GM12878 (cell line): ENCODE results near the gene SPN. TPM values are rescaled to one million over a fixed set of nuclear protein-coding genes. Genes with fewer than 3 reads are reported as not detected.

Experiments used
- ATAC-seq: fragments of 200-7000 bp; cut with Tn5 transposase; 3 replicates; pipeline ENCODE4 v1.9.1; 2020; ENCODE audit warnings: mild to moderate bottlenecking, moderate library complexity
- BruUV-seq: library from RNA; stranded (reverse); fragments of 400-500 nt; replicated peaks from 2 replicates; lab custom pipeline; 2021; lab: Mats Ljungman, UMichigan
- CTCF ChIA-PET: fragments of 300-600 bp; sonication (Branson Sonifier 250); formaldehyde crosslinking; extraction: SDS; loops from one replicate; lab custom pipeline; 2021; ENCODE audit warnings: inconsistent platforms; lab: Yijun Ruan, JAX
- POLR2A ChIA-PET: fragments of 350-600 bp; formaldehyde crosslinking; extraction: SDS; loops from one replicate; lab custom pipeline; 2021; ENCODE audit warnings: inconsistent platforms; lab: Charles Lee
- RAD21 ChIA-PET: fragments of 300-600 bp; sonication (Branson Sonifier 250); formaldehyde crosslinking; loops from one replicate; lab custom pipeline; 2023; ENCODE audit warnings: antibody characterized with exemption; ENCODE audit not compliant: unreplicated experiment; lab: Charles Lee
- SMC1A ChIA-PET: fragments of 300-600 bp; sonication (Branson Sonifier 250); formaldehyde crosslinking; loops from one replicate; lab custom pipeline; 2023; ENCODE audit not compliant: unreplicated experiment, uncharacterized antibody; lab: Charles Lee
- DNase-seq: peaks from one replicate; pipeline ENCODE4 v3.0.0-alpha.2; 2011; ENCODE audit warnings: low read depth, low spot score
- FAIRE-seq: peaks from 3 replicates; lab custom pipeline; 2011; peaks lifted over from hg19 to GRCh38; lab: Jason Lieb, UNC
- H2AFZ ChIP-seq: 2 replicates; pipeline ENCODE4 v1.6.0; 2011; ENCODE audit warnings: low read depth, low read length, control low read depth; ENCODE audit not compliant: control insufficient read depth
- H3K27ac ChIP-seq: 2 replicates; pipeline ENCODE4 v1.5.1; 2011; ENCODE audit warnings: control low read depth; ENCODE audit not compliant: control insufficient read depth, insufficient read depth
- H3K27me3 ChIP-seq, 2 experiments: replicated peaks in 1 of 2; 2 replicates each; pipeline versions ENCODE4 v1.6.0 to v1.6.1; 2011; ENCODE audit warnings: low read length in 1 of 2; ENCODE audit not compliant: control insufficient read depth in 2 of 2, insufficient read depth in 2 of 2
- H3K36me3 ChIP-seq, 2 experiments: 2 replicates each; pipeline ENCODE4 v1.5.1; 2011; ENCODE audit warnings: low read length in 1 of 2; ENCODE audit not compliant: control insufficient read depth in 2 of 2, insufficient read depth in 2 of 2
- H3K4me1 ChIP-seq: 2 replicates; pipeline ENCODE4 v1.6.1; 2011; ENCODE audit warnings: mild to moderate bottlenecking, low read length, moderate library complexity, mixed read lengths; ENCODE audit not compliant: control insufficient read depth, insufficient read depth
- H3K4me2 ChIP-seq: 2 replicates; pipeline ENCODE4 v1.6.0; 2011; ENCODE audit warnings: control low read depth; ENCODE audit not compliant: control insufficient read depth, insufficient read depth
- H3K4me3 ChIP-seq: fragments of 200-600 bp; sonication (generic); 2 replicates; pipeline ENCODE4 v1.5.1; 2016
- H3K79me2 ChIP-seq: 2 replicates; pipeline ENCODE4 v1.6.0; 2011; ENCODE audit warnings: low read length; ENCODE audit not compliant: control insufficient read depth, insufficient read depth
- H3K9ac ChIP-seq: 2 replicates; pipeline ENCODE4 v1.8.0; 2011; ENCODE audit warnings: low read length, control low read depth, mixed read lengths; ENCODE audit not compliant: control insufficient read depth, insufficient read depth
- H3K9me3 ChIP-seq: replicated peaks from 3 replicates; pipeline ENCODE4 v1.5.1; 2011; ENCODE audit warnings: mild to moderate bottlenecking, low read length; ENCODE audit not compliant: control insufficient read depth, insufficient read depth
- H4K20me1 ChIP-seq: 2 replicates; pipeline ENCODE4 v1.6.0; 2011; ENCODE audit not compliant: control insufficient read depth, insufficient read depth
- ELK1 ChIP-seq: IDR thresholded peaks from 2 replicates; pipeline ENCODE4 v1.6.1; 2012; ENCODE audit warnings: low read depth, low read length, improper control_type of control experiment
- IKZF1 ChIP-seq: fragments of 450-650 bp; conservative IDR thresholded peaks from 2 replicates; pipeline ENCODE4 v1.6.1; 2017; ENCODE audit warnings: antibody characterized with exemption, mild to moderate bottlenecking
- RCOR1 ChIP-seq: conservative IDR thresholded peaks from 2 replicates; pipeline ENCODE4 v1.6.1; 2012; ENCODE audit warnings: low read depth, low read length, improper control_type of control experiment
- SPI1 ChIP-seq: IDR thresholded peaks from 2 replicates; pipeline ENCODE4 v1.6.1; 2011; ENCODE audit warnings: low read depth, mild to moderate bottlenecking, low read length, moderate library complexity, borderline replicate concordance; ENCODE audit not compliant: insufficient read depth
- YBX1 ChIP-seq: fragments of 450-650 bp; IDR thresholded peaks from 2 replicates; pipeline ENCODE4 v1.6.1; 2016; ENCODE audit warnings: antibody characterized with exemption
- ZBTB11 ChIP-seq: fragments of 450-650 bp; formaldehyde crosslinking; IDR thresholded peaks from 2 replicates; pipeline ENCODE4 v1.5.0; 2022; ENCODE audit warnings: mild to moderate bottlenecking, missing genetic modification characterization
- ZSCAN29 ChIP-seq: fragments of 450-650 bp; IDR thresholded peaks from 2 replicates; pipeline ENCODE4 v1.6.1; 2017; ENCODE audit warnings: mild to moderate bottlenecking, moderate library complexity
- WGBS: methylation state at CpG from one replicate; pipeline ENCODE4 v1.1.6; 2016; ENCODE audit warnings: low lambda C conversion rate; ENCODE audit not compliant: insufficient replicate concordance, insufficient coverage; ENCODE audit errors: missing lambda C conversion rate; 5-methylcytosine and 5-hydroxymethylcytosine counted together
- in situ Hi-C: fragments of 300-500 bp; cut with MboI; formaldehyde crosslinking; loops from 9 replicates; pipeline ENCODE4 v1.14.3; 2018; ENCODE audit warnings: mixed read lengths
- intact Hi-C: fragments of 100-400 bp; cut with micrococcal nuclease; formaldehyde crosslinking; loops from one replicate; pipeline ENCODE4 v1.14.2; 2022; ENCODE audit not compliant: unreplicated experiment
- polyA plus RNA-seq, 11 experiments: library from polyadenylated mRNA; depleted of rRNA in 4 of 11; unstranded in 6 of 11; stranded (reverse) in 5 of 11; fragments of >200 nt; fragmentation: Nextera tagmentation in 4 of 11; fragmentation: Illumina TruSeq in 1 of 11; extraction: Ambion mirVana in 4 of 11; extraction: Trizol in 1 of 11; gene quantifications; 1 replicate in 1 of 11; 2 replicates in 10 of 11; pipeline versions ENCODE4 v1.2.1 to v1.2.3, GENCODE V29; 2011 to 2016; ENCODE audit warnings: inconsistent platforms in 2 of 11, missing spikeins in 2 of 11, low read depth in 1 of 11
- total RNA-seq, 4 experiments: library from RNA; depleted of rRNA in 3 of 4; stranded (reverse); fragments of >200 nt in 3 of 4; fragmentation: Illumina TruSeq in 1 of 4; extraction: Trizol in 1 of 4; gene quantifications; 2 replicates each; pipeline versions ENCODE4 v1.2.1 to v1.2.3, GENCODE V29; 2013 to 2021

The SPN gene
- total and polyA plus RNA-seq, 10 of the 15 experiments (the other 5 are each of a cell fraction or from before 2014, with no cell fraction given): 16.2 to 173 (median 92.7) TPM

DNA sequence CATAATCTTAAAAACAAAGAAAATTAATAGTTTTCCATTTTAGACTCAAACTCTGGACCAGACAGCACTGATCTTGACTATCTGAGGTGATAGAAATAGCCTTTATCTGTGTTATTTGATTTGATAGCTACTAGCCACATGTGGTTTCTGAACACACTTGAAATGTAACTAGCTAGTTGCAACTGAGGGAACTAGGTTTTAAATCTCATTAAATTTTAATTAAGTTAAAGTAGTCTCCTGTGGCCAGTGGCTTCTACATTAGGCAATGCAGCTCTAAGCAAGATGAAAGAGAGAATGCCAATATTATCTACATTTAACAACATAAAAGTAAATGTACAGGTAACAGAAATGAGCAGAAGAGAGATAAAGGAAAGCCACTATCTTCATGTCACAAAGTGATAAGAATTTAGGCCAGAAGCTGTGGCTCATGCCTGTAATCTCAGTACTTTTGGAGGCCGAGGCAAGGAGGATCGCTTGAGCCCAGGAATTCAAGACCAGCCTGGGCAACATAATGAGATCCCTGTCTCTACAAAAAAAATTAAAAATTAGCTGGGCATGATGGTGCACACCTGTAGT, 11.2 kb upstream of the SPN start:
- Histone ChIP-seq H4K20me1 (no peaks in the 10 kb centered on the region), H3K36me3 (no peaks in the 10 kb centered on the region), H2AFZ (no peak overlapping the region), H3K4me3 (no peak overlapping the region), H3K27me3 (no peaks in the 10 kb centered on the region), H3K9me3 (no peaks in the 10 kb centered on the region), H3K4me1 (peaks cover 18% of the 10 kb centered on the region), H3K9ac (no peak overlapping the region), H3K79me2 (no peaks in the 10 kb centered on the region), H3K27ac (no peak overlapping the region), H3K4me2 (no peak overlapping the region)
- no peak for DNase-seq
- SMC1A ChIA-PET: interaction anchor here (0.6 to 4.1 kb wide), 4 partner anchors 9 to 148 kb away, joined by 3 to 52 read pairs (median 4); partner anchors contain the start of gene SPN
- ATAC-seq: no peak
- BruUV-seq: no TSS peak
- POLR2A ChIA-PET: interaction anchor here (3.0 to 4.8 kb wide), 2 partner anchors 8 to 11 kb away, joined by 17 to 62 read pairs; partner anchors contain the start of gene SPN
- RAD21 ChIA-PET: interaction anchor here (0.6 to 3.8 kb wide), 2 partner anchors 10 to 492 kb away, joined by 3 to 26 read pairs; partner anchors contain the start of gene SPN
- TF ChIP-seq IKZF1 (no peak), ZSCAN29 (no peak), SPI1 (no peak), ZBTB11 (CRISPR knock-in tag) (no peak), ELK1 (no peak), YBX1 (no peak), RCOR1 (no peak)
- CTCF ChIA-PET: interaction anchor here (3.4 to 5.0 kb wide), 2 partner anchors 9 to 11 kb away, joined by 14 to 25 read pairs; partner anchors contain the start of gene SPN
- no peak for FAIRE-seq
- WGBS: 91% methylated on average over 2 of the region's 2 CpGs
- intact Hi-C loops: no loop called here
- in situ Hi-C loops: no loop called here
